GM21528 (cell line): Measurements from ENCODE around the gene S100A7A.

Experiments
- ATAC-seq: cut with Tn5 transposase; IDR thresholded peaks from one replicate; pipeline ENCODE4 v1.9.1; 2021; ENCODE audit warnings: mild to moderate bottlenecking, moderate library complexity; ENCODE audit not compliant: unreplicated experiment, low FRiP score

S100A7A gene

GRCh38 chr1:153415850-153416570, at the start of gene S100A7A:
TSS of gene S100A7A (plus strand) at chr1:153416520. CDS start at chr1:153418083, 1,563 bp downstream.
- ATAC-seq = no peak

- ATAC-seq = no peak
These were observed 49.2 kb upstream of the S100A7A start for GRCh38 chr1:153367090-153367489.

- ATAC-seq = no peak
These were observed 47.8 kb upstream of the S100A7A start for GRCh38 chr1:153368495-153368894.

GRCh38 chr1:153370146-153370545, 46.2 kb upstream of the S100A7A start:
- no peak for ATAC-seq

- ATAC-seq = no peak
These were observed 45.1 kb upstream of the S100A7A start for GRCh38 chr1:153371231-153371630.

GRCh38 chr1:153372571-153372970, 43.7 kb upstream of the S100A7A start:
- ATAC-seq = no peak

- ATAC-seq = no peak
These were observed 42.2 kb upstream of the S100A7A start for GRCh38 chr1:153374071-153374470.

- no peak for ATAC-seq
These were observed 40.8 kb upstream of the S100A7A start, which contains the start of gene S100A12 for GRCh38 chr1:153375511-153375910. TSS of gene S100A12 (minus strand) at chr1:153375621. CDS start at chr1:153374592, 1,029 bp downstream.

GRCh38 chr1:153379591-153379990, 36.7 kb upstream of the S100A7A start:
- ATAC-seq = no peak

GRCh38 chr1:153380711-153381110, 35.6 kb upstream of the S100A7A start:
- ATAC-seq = no peak

- ATAC-seq = no peak
These were observed 31.3 kb upstream of the S100A7A start for GRCh38 chr1:153384958-153385580.

GRCh38 chr1:153386500-153386901, 29.8 kb upstream of the S100A7A start:
- ATAC-seq = no peak

GRCh38 chr1:153387001-153387400, 29.3 kb upstream of the S100A7A start:
- ATAC-seq = no peak

- ATAC-seq = no peak
These were observed 28.5 kb upstream of the S100A7A start for GRCh38 chr1:153387785-153388184.

GRCh38 chr1:153389401-153389800, 26.9 kb upstream of the S100A7A start:
- ATAC-seq = no peak

GRCh38 chr1:153389973-153390879, 26.1 kb upstream of the S100A7A start:
- no peak for ATAC-seq

- no peak for ATAC-seq
These were observed 25.2 kb upstream of the S100A7A start, which contains the start of gene S100A8 for GRCh38 chr1:153390938-153391710. TSS of gene S100A8 (minus strand) at chr1:153391073. CDS start at chr1:153390535, 538 bp downstream.

- no peak for ATAC-seq
These were observed 24.1 kb upstream of the S100A7A start for GRCh38 chr1:153392258-153392657.

- no peak for ATAC-seq
These were observed 23.5 kb upstream of the S100A7A start for GRCh38 chr1:153392822-153393221.

- ATAC-seq = no peak
These were observed 22.4 kb upstream of the S100A7A start for GRCh38 chr1:153393926-153394325.
